NCI-H748 (cell line): ENCODE results near the gene CYP2S1.
"Not testable (repeated sequence)": the region's sequence is repeated elsewhere in the genome, so short reads cannot be mapped to it uniquely, and the experiment has no call there.

Source experiments
- DNase-seq: peaks from one replicate; lab custom pipeline; 2025; ENCODE audit not compliant: unreplicated experiment; lab: John Stamatoyannopoulos, UW

The CYP2S1 gene, protein sequence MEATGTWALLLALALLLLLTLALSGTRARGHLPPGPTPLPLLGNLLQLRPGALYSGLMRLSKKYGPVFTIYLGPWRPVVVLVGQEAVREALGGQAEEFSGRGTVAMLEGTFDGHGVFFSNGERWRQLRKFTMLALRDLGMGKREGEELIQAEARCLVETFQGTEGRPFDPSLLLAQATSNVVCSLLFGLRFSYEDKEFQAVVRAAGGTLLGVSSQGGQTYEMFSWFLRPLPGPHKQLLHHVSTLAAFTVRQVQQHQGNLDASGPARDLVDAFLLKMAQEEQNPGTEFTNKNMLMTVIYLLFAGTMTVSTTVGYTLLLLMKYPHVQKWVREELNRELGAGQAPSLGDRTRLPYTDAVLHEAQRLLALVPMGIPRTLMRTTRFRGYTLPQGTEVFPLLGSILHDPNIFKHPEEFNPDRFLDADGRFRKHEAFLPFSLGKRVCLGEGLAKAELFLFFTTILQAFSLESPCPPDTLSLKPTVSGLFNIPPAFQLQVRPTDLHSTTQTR

GRCh38 chr19:41192574-41193429 lies at the start of gene CYP2S1:
TSS of gene CYP2S1 (plus strand) at chr19:41193219. CDS start at chr19:41193265, 46 bp downstream.
- DNase-seq: peak; percentile 30

- DNase-seq: peak; percentile 80
Measured at GRCh38 chr19:41144403-41144802, 48.6 kb upstream of the CYP2S1 start.

- no peak for DNase-seq
Measured at GRCh38 chr19:41149831-41150230, 43.2 kb upstream of the CYP2S1 start.

DNA sequence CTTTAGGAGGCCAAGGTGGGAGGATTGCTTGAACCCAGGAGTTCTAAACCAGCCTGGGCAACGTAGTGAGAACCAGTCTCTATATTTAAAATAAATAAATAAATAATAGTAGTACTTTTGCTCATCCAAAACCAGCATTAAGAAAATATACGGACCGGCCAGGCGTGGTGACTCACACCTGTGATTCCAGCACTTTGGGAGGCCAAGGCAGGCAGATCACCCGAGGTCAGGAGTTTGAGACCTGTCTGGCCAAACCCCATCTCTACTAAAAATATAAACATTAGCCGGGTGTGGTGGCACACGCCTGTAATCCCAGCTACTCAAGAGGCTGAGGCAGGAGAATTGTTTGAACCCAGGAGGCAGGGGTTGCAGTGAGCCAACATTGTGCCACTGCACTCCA lies 42.0 kb upstream of the CYP2S1 start:
- DNase-seq: not testable (repeated sequence)

GRCh38 chr19:41154060-41154459 lies 39.0 kb upstream of the CYP2S1 start:
- DNase-seq: no peak

DNA sequence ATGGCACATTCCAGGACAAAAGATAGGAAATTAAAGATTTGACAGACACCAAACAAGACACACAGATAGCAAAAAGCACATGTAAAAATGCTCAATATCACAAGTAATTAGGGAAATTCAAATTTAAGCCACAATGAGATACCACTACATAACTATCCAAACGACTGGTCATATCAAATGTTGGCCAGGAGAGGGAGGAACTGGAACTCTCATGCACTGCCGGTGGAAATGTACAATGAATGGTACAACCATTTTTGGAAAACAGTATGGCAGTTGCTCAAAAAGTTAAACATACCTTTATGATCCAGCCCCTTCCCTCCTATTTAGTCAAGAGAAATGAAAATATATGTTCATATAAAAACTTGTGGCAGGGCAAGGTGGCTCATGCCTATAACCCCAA lies 36.8 kb upstream of the CYP2S1 start:
- no peak for DNase-seq

GRCh38 chr19:41159881-41160280 lies 33.1 kb upstream of the CYP2S1 start:
- DNase-seq: no peak

- DNase-seq: peak; percentile 8
Measured at GRCh38 chr19:41161903-41162302, 31.1 kb upstream of the CYP2S1 start.

DNA sequence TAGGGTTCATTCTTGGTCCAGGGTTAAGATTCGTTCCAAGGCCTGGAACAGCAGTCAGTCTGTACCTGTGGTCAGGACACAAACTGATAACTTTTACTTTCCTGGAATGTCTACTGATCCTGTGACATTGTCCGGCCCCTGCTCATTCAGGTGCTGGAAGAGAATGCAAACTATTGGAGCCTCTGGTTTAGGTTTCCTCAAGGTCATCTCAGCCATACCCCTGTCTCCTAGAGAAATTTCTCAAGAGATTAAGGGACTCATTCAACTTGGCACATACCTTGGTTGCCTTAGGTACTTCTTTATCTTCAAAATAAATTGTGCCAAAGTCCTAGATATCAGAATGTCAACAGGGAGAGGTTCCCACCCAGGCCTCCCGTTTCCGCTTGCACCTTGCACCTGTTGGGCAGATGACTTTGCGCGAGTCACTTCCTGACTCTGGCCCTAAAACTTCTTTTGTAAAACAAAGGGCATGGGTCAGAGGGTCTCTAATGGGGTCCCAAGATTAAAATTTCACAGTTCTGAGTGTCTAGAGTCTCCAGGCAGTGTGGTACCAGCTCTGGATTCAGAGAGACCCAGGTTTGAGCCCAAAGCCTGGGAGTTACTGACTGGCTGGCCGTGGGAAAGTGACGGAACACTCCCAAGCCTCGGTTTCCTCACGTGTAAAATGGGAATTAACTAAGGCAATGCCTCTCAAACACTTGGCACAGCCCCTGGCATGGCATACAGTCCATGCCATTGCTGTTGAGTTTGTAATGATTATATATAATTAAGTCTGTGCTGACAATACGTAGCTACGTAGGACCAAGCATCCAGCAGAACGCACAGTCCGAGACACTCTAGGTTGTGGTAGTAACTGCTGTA lies 25.8 kb upstream of the CYP2S1 start:
- no peak for DNase-seq

DNA sequence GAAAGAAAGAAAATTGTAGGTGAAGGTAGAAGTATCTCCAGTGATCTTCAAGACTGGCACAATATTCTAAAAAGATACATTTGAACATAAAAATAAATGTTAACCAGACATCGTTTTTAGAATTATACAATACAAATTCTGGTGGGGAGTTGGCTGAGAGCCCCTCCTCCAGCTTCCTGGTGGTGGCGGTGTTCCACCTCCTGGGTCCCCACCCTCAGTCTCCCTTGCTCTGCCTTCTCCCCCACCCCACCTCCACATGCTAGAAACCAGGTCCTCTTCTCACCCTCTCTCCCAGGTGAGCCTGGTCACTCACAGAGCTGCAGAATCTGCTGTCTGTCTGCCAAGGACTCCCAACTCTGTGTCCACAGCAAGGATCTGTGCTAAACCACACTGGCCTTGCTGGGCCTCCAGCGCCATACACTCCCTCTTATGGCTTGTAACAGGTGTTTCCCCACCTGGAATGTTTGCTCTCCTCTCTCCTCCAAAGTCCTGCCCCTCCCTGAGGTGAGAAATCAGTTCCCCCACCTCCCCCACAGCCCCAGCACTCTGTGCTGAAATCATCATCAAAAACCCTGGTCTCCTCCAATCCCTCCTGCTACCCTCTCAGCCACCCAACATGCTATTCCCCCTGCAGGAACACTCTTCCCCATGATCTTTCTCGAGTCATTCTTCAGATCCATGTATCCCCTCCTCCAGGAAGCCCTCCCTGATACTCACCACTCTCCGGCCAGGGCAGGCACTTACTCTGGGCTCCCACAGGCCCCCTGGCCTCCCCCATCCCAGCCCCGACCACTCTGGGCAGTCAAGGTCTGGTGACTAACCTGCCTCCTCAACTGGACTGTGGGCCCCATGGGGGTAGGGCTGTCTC lies 20.5 kb upstream of the CYP2S1 start:
- no peak for DNase-seq

DNA sequence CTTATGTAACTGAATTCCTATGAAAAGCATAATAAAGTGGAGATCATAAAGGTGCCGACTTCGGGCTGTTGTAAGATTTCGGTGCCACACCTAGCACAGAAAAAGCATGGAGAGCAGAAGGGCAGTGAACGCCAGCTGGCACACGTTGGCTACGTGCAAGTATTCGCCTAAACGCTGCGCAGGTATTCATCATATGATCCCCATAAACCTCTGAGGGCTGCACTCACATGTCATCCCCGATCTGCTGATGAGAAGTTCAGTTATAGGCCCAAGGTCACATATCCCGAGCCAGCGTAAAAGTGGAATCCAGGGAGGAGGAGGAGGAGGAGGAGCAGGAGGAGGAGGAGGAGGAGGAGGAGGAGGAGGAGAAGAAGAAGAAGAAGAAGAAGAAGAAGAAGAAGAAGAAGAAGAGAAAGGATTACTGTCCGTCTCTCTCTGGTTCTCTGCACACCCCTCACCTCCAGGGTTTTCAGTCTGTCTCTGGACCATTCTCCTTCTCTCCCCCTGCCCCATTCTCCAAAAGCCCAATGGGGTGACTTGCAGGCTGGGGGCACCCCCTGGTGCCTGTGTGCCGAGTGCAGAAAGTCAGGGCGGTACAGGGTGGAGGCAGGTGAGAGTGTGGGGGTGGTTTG lies 18.6 kb upstream of the CYP2S1 start:
- DNase-seq: no peak

GRCh38 chr19:41175801-41176777 lies 16.9 kb upstream of the CYP2S1 start:
- no peak for DNase-seq

GRCh38 chr19:41180173-41180572 lies 12.8 kb upstream of the CYP2S1 start:
- DNase-seq: not testable (repeated sequence)

- DNase-seq: no peak
Measured at GRCh38 chr19:41186971-41187883, 5.8 kb upstream of the CYP2S1 start.

- DNase-seq: no peak
Measured at GRCh38 chr19:41187884-41188279, 5.1 kb upstream of the CYP2S1 start.

DNA sequence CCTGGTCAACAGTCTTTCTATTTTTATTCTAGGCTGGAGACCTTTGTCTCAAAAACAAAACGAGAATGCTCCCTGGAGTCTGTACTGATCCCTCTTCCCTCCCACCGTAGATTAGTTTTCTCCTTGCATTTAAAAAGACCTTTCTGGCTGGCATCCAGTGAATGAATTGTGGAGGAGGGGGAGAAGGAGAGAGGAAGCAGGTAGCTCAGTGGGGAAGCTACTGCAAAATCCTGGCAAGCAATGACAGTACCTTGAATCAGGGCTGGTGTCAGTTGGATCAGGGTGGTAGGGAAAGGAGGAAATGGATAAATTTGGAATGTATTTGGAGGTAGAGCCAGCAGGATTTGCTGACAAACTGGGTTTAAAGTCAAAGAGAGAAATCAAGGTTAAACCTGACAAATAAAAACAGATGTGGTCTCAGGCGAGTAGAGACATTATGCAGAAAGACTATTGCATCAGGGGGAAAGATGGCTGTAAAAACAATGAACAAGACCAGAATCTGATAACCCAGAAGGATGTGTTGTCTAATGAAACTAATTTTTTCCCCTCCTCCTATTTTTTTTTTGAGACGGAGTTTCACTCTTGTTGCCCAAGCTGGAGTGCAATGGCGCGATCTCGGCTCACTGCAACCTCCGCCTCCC lies 3.5 kb upstream of the CYP2S1 start:
- no peak for DNase-seq
